ENCODE data around the gene WDR64.
"Not testable (repeated sequence)": the region's sequence is repeated elsewhere in the genome, so short reads cannot be mapped to it uniquely, and the experiment has no call there.

The WDR64 gene

DNA sequence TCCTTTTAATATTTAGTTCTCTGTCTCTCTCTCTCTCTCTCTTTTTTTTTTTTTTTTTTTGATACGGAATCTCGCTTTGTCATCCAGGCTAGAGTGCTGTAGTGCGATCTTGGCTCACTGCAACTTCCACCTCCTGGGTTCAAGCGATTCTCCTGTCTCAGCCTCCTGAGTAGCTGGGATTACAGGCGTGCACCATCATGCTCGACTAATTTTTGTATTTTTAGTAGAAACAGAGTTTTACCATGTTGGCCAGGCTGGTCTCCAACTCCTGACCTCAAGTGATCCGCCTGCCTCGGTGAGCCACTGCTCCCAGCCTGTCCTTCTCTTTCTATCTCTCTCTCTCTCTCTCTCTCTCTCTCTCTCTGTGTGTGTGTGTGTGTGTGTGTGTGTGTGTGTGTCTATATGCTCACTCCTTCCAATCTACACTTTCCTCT is 83.4 kb downstream of the WDR64 start:
- DNase-seq, H3K9me3 Mint-ChIP-seq, H3K36me3 Mint-ChIP-seq, CTCF ChIA-PET, H3K4me3 Mint-ChIP-seq, H3K27me3 Mint-ChIP-seq, H3K4me1 Mint-ChIP-seq, H3K27ac Mint-ChIP-seq: not testable (repeated sequence)

- Mint-ChIP-seq H3K9me3 (no peaks in the 10 kb centered on the region), H3K4me3 (no peak overlapping the region), H3K4me1 (no peaks in the 10 kb centered on the region), H3K27me3 (no peaks in the 10 kb centered on the region), H3K27ac (no peak overlapping the region), H3K36me3 (no peaks in the 10 kb centered on the region)
- CTCF ChIA-PET: interaction anchor here (0.6 kb wide), 1 partner anchor 1049 kb away, joined by 3 read pairs; no protein-coding TSS in a partner anchor
- no peak for DNase-seq
Measured at GRCh38 chr1:241736387-241736786, 84.3 kb downstream of the WDR64 start.

DNA sequence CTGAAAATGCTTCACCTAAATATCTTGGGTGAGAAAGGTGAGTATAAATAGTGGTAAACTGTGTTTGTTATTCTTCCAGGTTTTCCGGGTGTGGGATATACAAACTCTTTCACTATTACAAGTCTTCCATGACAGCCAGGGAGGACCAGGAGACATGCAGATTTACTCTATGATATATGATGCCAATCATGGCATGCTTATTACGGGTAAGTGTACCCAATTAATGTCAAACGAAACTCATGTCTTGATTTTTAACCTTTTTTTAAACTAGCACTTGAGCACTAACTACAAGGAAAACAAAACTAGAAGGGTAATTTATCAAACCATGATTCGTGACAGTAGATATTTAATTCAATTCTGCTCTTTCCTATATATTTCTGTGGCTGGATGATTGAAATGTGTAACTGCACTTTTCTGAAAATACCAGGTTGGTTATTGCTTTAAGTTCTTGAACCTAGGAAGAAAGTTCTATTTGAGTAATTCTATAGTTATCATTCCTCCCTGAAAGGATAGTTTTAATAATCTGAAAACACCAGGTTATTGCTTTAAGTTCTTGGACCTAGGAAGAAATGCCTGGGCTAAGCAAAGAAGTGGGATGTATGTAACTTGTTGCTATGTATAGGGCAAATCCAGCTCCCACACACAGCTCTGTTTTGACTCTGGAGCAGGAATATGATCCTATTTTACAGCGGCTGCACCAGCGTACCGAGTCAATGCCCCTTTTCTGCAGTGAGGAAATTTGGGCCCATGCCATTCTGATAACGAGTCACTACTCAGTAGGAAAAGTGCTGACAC is 86.4 kb downstream of the WDR64 start:
- H3K9me3 Mint-ChIP-seq: no peaks in the 10 kb centered on the region
- peaks cover 3% of the 10 kb centered on the region for H3K27me3 Mint-ChIP-seq
- DNase-seq: no peak
- H3K4me1 Mint-ChIP-seq: no peaks in the 10 kb centered on the region
- no peak overlapping the region for H3K4me3 Mint-ChIP-seq
- CTCF ChIA-PET: no interaction called here
- H3K27ac Mint-ChIP-seq: no peak overlapping the region
- no peaks in the 10 kb centered on the region for H3K36me3 Mint-ChIP-seq

DNA sequence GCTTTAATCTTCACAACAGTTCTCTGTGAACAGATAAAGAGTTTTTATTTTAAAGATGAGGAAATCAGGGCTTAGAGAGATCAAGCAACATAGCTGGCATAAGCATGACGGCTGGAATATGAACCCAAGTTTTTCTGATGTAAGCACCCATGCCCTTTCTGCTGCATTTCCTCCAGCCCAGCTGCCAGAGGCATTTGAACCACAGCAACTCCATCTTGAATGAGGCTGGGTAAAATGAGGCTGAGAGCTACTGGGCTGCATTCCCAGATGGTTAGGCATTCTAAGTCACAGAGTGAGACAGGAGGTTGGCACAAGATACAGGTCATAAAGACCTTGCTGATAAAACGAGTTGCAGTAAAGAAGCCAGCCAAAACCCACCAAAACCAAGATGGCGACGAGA is 90.0 kb downstream of the WDR64 start:
- Mint-ChIP-seq H3K4me1 (no peaks in the 10 kb centered on the region), H3K27ac (no peak overlapping the region), H3K36me3 (no peaks in the 10 kb centered on the region), H3K9me3 (no peaks in the 10 kb centered on the region), H3K4me3 (no peak overlapping the region), H3K27me3 (peaks cover 3% of the 10 kb centered on the region)
- DNase-seq: no peak
- CTCF ChIA-PET: no interaction called here

- no peaks in the 10 kb centered on the region for H3K9me3 Mint-ChIP-seq
- no peak overlapping the region for H3K4me3 Mint-ChIP-seq
- H3K27me3 Mint-ChIP-seq: peaks cover 7% of the 10 kb centered on the region
- DNase-seq: no peak
- CTCF ChIA-PET: no interaction called here
- H3K4me1 Mint-ChIP-seq: no peaks in the 10 kb centered on the region
- no peaks in the 10 kb centered on the region for H3K36me3 Mint-ChIP-seq
- no peak overlapping the region for H3K27ac Mint-ChIP-seq
Measured at GRCh38 chr1:241744591-241744990, 92.5 kb downstream of the WDR64 start.

- no peaks in the 10 kb centered on the region for H3K9me3 Mint-ChIP-seq
- peaks cover 5% of the 10 kb centered on the region for H3K27me3 Mint-ChIP-seq
- H3K36me3 Mint-ChIP-seq: no peaks in the 10 kb centered on the region
- no peak for DNase-seq
- no peak overlapping the region for H3K27ac Mint-ChIP-seq
- CTCF ChIA-PET: no interaction called here
- no peak overlapping the region for H3K4me3 Mint-ChIP-seq
- H3K4me1 Mint-ChIP-seq: no peaks in the 10 kb centered on the region
Measured at GRCh38 chr1:241747992-241748391, 95.9 kb downstream of the WDR64 start.

DNA sequence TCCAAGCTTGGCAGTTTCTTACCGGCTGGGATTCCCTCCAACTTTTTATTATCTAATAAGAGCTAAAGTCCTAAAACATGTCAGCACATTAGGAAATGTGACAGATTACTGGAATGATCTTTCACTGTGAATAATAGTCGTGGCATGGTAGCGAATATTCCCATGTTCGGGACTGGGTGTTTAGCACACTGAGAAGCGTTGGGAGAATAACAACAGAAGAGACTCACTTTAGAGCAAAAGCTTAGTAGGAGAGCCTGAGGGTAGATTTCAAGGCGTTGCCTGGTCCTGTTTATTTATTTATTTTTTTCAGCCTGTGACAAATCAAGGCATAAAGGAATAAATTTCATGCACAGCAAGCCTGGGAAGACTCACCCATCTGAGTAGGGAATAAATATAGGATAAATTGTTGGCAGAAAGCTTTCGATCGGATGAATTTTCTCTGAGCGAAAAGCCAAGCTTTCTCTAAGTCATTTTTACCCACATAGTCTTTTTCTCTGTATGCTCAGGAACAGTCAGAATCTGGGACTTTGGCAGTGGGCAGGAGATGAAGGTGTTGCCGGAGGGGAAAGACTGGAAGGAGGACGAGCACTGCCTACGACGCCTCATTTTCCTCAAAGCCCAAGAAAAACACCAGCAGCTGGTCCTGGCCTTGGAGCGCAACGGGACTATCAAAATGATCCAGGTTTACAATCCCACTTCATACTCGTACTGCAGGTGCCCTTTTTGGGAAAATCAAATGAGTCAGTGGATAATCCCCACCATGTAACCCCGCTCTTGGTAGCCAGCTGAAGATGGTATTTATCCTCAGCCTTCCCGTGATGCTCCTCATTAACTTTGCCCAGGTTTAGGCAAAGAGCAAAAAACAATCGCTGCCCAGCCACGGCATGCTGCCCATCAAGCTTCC is 97.2 kb downstream of the WDR64 start:
- Mint-ChIP-seq H3K27ac (no peak overlapping the region), H3K27me3 (peaks cover 5% of the 10 kb centered on the region), H3K36me3 (no peaks in the 10 kb centered on the region), H3K4me3 (no peak overlapping the region), H3K4me1 (no peaks in the 10 kb centered on the region), H3K9me3 (no peaks in the 10 kb centered on the region)
- CTCF ChIA-PET: no interaction called here
- no peak for DNase-seq

DNA sequence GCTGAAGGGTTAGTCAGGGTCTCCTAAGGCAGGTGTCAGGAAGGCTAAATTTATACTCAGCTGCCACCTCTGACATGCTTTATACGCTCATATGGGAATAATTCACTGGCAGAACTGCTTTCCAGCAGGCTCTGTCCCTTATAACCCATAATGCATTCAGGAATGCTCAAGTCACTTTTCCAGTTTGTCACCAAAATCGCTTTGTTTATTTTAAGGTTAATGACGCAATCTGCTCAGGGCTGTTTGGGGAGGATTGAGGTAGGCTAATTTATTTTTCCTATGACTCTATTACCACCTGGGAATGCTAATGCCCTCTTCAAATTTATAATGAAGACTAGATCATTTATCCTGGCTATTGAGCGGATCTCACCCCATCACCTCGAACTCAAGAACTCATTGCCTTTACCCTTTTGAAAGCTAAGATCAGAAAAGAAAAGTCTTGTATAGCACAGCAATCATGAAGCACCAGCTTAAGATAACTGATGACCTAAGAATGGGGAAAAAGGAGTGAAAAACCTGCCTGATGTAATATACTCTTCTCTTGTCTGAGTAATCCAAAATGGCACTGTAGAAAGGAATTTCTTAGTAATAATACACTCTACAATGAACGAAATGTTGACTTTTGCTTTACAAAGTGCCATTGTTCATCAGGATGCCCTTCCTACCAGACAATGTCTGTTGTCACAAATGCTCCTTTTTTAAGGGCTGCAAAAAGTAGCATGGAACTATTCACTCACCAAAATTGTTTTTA is 98.0 kb downstream of the WDR64 start:
- Mint-ChIP-seq H3K27me3 (peaks cover 5% of the 10 kb centered on the region), H3K36me3 (no peaks in the 10 kb centered on the region), H3K4me1 (no peaks in the 10 kb centered on the region), H3K9me3 (no peaks in the 10 kb centered on the region), H3K4me3 (no peak overlapping the region), H3K27ac (no peak overlapping the region)
- DNase-seq: no peak
- CTCF ChIA-PET: no interaction called here

DNA sequence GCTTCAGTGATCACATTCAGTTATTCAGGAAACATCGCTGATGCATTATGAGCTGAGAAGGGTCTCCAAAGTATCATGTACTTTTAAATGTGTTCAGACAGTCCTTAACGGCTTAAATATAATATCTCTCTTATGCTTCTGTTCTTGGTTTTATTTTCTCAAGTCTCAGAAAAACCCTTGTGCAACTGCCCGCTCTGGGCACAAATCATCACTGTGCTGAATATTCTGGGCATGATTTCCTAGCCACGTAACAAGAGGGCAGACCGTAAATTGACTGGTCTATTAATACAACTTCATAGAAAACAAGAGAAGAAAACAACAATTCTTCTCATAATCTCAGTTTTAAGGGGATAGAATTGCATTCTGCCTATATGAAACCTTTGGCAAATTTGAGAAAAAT is 99.4 kb downstream of the WDR64 start:
- CTCF ChIA-PET: no interaction called here
- H3K9me3 Mint-ChIP-seq: no peaks in the 10 kb centered on the region
- no peak overlapping the region for H3K27ac Mint-ChIP-seq
- no peaks in the 10 kb centered on the region for H3K4me1 Mint-ChIP-seq
- no peak for DNase-seq
- H3K27me3 Mint-ChIP-seq: peaks cover 5% of the 10 kb centered on the region
- H3K36me3 Mint-ChIP-seq: no peaks in the 10 kb centered on the region
- no peak overlapping the region for H3K4me3 Mint-ChIP-seq

DNA sequence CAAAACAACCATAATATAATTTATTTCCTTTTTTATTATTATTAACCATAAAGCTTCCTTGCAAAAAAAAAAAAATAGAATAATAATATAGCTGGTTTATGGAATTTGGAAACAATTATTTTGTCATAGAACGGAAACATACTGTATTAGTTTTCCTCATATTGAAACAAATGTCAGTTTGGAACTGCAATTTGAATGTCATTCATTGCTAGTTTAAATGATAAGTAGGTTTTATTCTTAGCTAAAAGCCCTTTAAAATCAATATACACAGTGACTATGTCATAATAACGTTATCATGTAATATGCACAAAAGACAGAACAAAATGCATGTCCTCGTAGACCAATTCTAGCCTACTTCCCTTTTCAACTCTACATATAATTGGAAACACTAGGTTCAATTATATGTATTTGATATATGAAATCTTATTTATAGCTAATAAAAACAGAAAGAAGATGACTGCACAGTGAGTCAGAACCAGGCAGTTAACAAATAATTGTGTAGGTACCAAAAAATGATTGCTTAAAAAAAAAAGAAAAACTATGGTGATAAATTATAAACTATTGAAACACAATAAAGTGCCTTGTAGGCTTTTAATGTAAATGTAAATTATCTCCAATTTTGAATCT is 110.7 kb downstream of the WDR64 start:
- Mint-ChIP-seq H3K27ac (no peak overlapping the region), H3K27me3 (no peaks in the 10 kb centered on the region), H3K36me3 (no peaks in the 10 kb centered on the region), H3K4me1 (no peaks in the 10 kb centered on the region), H3K4me3 (no peak overlapping the region), H3K9me3 (no peaks in the 10 kb centered on the region)
- CTCF ChIA-PET: no interaction called here
- DNase-seq: no peak

GRCh38 chr1:241765390-241765789 is 113.3 kb downstream of the WDR64 start:
- H3K4me1 Mint-ChIP-seq: no peaks in the 10 kb centered on the region
- CTCF ChIA-PET: no interaction called here
- no peaks in the 10 kb centered on the region for H3K27me3 Mint-ChIP-seq
- no peaks in the 10 kb centered on the region for H3K9me3 Mint-ChIP-seq
- no peak for DNase-seq
- no peaks in the 10 kb centered on the region for H3K36me3 Mint-ChIP-seq
- H3K27ac Mint-ChIP-seq: no peak overlapping the region
- no peak overlapping the region for H3K4me3 Mint-ChIP-seq

- no peaks in the 10 kb centered on the region for H3K4me1 Mint-ChIP-seq
- H3K36me3 Mint-ChIP-seq: no peaks in the 10 kb centered on the region
- CTCF ChIA-PET: no interaction called here
- H3K27ac Mint-ChIP-seq: no peak overlapping the region
- H3K9me3 Mint-ChIP-seq: no peaks in the 10 kb centered on the region
- no peaks in the 10 kb centered on the region for H3K27me3 Mint-ChIP-seq
- DNase-seq: no peak
- no peak overlapping the region for H3K4me3 Mint-ChIP-seq
Measured at GRCh38 chr1:241767737-241768136, 115.7 kb downstream of the WDR64 start.

DNA sequence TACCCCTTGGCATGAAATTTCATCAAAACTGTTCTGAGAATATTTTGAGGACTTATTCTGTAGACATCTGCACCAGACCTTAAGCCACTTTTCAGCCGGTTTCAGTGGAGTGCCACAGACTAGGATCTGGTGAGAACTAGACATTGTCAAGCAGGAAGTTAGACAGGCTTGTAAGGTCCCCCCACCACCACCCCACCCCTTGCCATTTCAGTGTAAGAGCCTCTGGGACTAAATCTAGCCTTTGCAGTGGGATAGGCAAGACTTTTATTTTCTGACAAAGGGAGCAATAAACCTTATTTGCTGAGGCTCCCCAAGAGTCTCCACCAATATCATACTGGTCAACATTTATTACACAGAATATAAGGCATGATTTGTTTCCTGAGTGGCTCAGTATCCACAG is 118.0 kb downstream of the WDR64 start:
- CTCF ChIA-PET: no interaction called here
- Mint-ChIP-seq H3K4me3 (no peak overlapping the region), H3K27ac (no peak overlapping the region), H3K4me1 (no peaks in the 10 kb centered on the region), H3K27me3 (no peaks in the 10 kb centered on the region), H3K9me3 (no peaks in the 10 kb centered on the region), H3K36me3 (no peaks in the 10 kb centered on the region)
- no peak for DNase-seq

DNA sequence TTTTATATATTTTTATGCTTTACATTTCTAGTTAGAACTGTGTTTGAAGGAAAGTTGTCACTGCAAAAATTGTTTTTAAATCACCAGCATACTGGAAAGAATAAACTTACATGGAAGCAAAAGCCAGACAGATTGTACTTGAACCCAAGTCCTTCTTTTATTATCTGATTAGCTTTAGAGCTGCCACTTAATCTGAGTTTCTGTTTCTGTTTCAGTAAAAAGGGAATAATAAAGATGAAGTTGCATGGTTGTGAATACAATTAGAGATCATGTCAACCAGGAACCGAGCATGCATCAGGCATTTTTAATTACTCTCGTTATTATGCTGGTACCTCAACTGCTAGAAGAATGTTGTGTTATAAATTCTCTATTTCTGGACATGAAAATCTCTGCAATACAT is 119.0 kb downstream of the WDR64 start:
- H3K9me3 Mint-ChIP-seq: no peaks in the 10 kb centered on the region
- no peaks in the 10 kb centered on the region for H3K27me3 Mint-ChIP-seq
- no peaks in the 10 kb centered on the region for H3K4me1 Mint-ChIP-seq
- CTCF ChIA-PET: no interaction called here
- H3K27ac Mint-ChIP-seq: no peak overlapping the region
- no peak for DNase-seq
- no peak overlapping the region for H3K4me3 Mint-ChIP-seq
- no peaks in the 10 kb centered on the region for H3K36me3 Mint-ChIP-seq
